Keratinocyte (primary cell): ENCODE data around the gene RRP12.

Experiments used
- EZH2 ChIP-seq: IDR thresholded peaks from one replicate; pipeline ENCODE4 v1.6.1; 2012; ENCODE audit warnings: inconsistent platforms, mild to moderate bottlenecking, low read length, moderate library complexity
- TF ChIP-seq, protein P1 (sequence below), 3 experiments: IDR thresholded peaks in 1 of 3; conservative IDR thresholded peaks in 1 of 3; optimal IDR thresholded peaks in 1 of 3; 2 replicates in 2 of 3; 3 replicates in 1 of 3; pipeline versions ENCODE3 to v1.5.1; 2011; ENCODE audit warnings: low read length in 3 of 3, mild to moderate bottlenecking in 3 of 3, moderate library complexity in 2 of 3, control low read depth in 1 of 3, inconsistent platforms in 1 of 3; ENCODE audit not compliant: insufficient read depth in 2 of 3; ENCODE audit errors: extremely low read depth in 1 of 3

DNA sequence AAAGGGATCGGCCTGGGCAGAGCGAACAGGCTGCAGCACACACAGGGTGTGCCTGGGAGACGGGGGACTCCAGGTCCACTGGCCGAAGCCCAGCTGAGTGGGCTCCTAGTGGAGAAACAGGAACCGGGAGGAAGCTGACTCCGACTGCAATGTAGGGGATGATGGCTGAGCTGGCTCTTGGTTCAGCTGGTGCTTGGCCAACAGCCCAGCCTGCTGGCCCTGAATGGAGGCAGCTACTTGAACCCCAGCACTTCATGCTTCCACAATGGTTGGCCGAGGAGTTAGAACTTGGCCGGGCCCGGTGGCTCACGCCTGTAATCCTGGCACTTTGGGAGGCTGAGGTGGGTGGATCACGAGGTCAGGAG, 39.6 kb downstream of the RRP12 start:
- TF ChIP-seq, protein P1, sequence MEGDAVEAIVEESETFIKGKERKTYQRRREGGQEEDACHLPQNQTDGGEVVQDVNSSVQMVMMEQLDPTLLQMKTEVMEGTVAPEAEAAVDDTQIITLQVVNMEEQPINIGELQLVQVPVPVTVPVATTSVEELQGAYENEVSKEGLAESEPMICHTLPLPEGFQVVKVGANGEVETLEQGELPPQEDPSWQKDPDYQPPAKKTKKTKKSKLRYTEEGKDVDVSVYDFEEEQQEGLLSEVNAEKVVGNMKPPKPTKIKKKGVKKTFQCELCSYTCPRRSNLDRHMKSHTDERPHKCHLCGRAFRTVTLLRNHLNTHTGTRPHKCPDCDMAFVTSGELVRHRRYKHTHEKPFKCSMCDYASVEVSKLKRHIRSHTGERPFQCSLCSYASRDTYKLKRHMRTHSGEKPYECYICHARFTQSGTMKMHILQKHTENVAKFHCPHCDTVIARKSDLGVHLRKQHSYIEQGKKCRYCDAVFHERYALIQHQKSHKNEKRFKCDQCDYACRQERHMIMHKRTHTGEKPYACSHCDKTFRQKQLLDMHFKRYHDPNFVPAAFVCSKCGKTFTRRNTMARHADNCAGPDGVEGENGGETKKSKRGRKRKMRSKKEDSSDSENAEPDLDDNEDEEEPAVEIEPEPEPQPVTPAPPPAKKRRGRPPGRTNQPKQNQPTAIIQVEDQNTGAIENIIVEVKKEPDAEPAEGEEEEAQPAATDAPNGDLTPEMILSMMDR (optimal IDR thresholded peaks at IDR 0.05 in 1 of 3, IDR thresholded peaks at IDR 0.05 in 1 of 3, conservative IDR thresholded peaks at IDR 0.05 in 1 of 3; ENCODE audit: extremely low read depth in 1 of 3, insufficient read depth in 2 of 3, low read length in 3 of 3) = no peak
- TF ChIP-seq EZH2 = no peak
